Activated T-cell treated with anti-CD3 and anti-CD28 coated beads, Interleukin-2, amount 50 U/mL, for 72 hours (primary cell): Measurements from ENCODE around the gene PIGN. TPM values are rescaled to one million over a fixed set of nuclear protein-coding genes. Genes with fewer than 3 reads are reported as not detected.

Experiments used
- ATAC-seq, 2 donors: fragments of 150-1000 bp; cut with Tn5 transposase; replicated peaks in 1 of 2; 2 replicates each; pipeline ENCODE4 v1.10.0; 2021; ENCODE audit warnings: moderate library complexity in 2 of 2, mild to moderate bottlenecking in 1 of 2
- DNase-seq, 2 donors: peaks; one replicate each; pipeline ENCODE4 v3.0.0; 2021 to 2022; ENCODE audit warnings: mixed read lengths in 1 of 2
- H3K27ac Mint-ChIP-seq: one replicate; pipeline ENCODE4 v1.8.0; 2022; ENCODE audit warnings: mild to moderate bottlenecking, moderate library complexity, mixed read lengths
- H3K27me3 Mint-ChIP-seq: one replicate; pipeline ENCODE4 v1.8.0; 2022; ENCODE audit warnings: low read depth, mixed read lengths
- H3K36me3 Mint-ChIP-seq, 2 donors: one replicate each; pipeline ENCODE4 v1.8.0; 2022; ENCODE audit warnings: mixed read lengths in 2 of 2, mild to moderate bottlenecking in 1 of 2; ENCODE audit not compliant: insufficient read depth in 2 of 2
- H3K4me1 Mint-ChIP-seq: one replicate; pipeline ENCODE4 v1.8.0; 2022; ENCODE audit warnings: low read depth, mixed read lengths
- H3K4me3 Mint-ChIP-seq, 2 donors: one replicate each; pipeline ENCODE4 v1.8.0; 2022; ENCODE audit warnings: mild to moderate bottlenecking in 2 of 2, mixed read lengths in 2 of 2, moderate library complexity in 2 of 2
- H3K9me3 Mint-ChIP-seq, 2 donors: one replicate each; pipeline ENCODE4 v1.8.0; 2022; ENCODE audit warnings: mixed read lengths in 2 of 2
- total RNA-seq, 2 donors: library from RNA; stranded (reverse); gene quantifications; one replicate each; pipeline ENCODE4 v1.2.3, GENCODE V29; 2022

The PIGN gene
- total RNA-seq, 2 donors from 2014 or later: 28.2 to 31.4 TPM

- H3K27me3 Mint-ChIP-seq: no peaks in the 10 kb centered on the region
- H3K4me3 Mint-ChIP-seq: no peak overlapping the region
- DNase-seq (no peak), ATAC-seq (no peak)
- H3K36me3 Mint-ChIP-seq: peaks cover 1% of the 10 kb centered on the region in 2 donors
- H3K27ac Mint-ChIP-seq: no peak overlapping the region
- H3K9me3 Mint-ChIP-seq: no peaks in the 10 kb centered on the region
- peaks cover 40% of the 10 kb centered on the region for H3K4me1 Mint-ChIP-seq
Measured at GRCh38 chr18:62199629-62200028, 12.8 kb upstream of the PIGN start.

GRCh38 chr18:62198259-62198658, 11.4 kb upstream of the PIGN start:
- peak; percentile 68 to 80 for ATAC-seq
- no peaks in the 10 kb centered on the region for H3K27me3 Mint-ChIP-seq
- H3K4me3 Mint-ChIP-seq: peak overlapping the region in 1 of 2 donors; percentile 11
- peaks cover 1% of the 10 kb centered on the region in 2 donors for H3K36me3 Mint-ChIP-seq
- H3K4me1 Mint-ChIP-seq: peaks cover 49% of the 10 kb centered on the region
- no peaks in the 10 kb centered on the region for H3K9me3 Mint-ChIP-seq
- no peak for DNase-seq
- H3K27ac Mint-ChIP-seq: no peak overlapping the region

GRCh38 chr18:62196980-62197379, 10.1 kb upstream of the PIGN start:
- DNase-seq: no peak
- peaks cover 62% of the 10 kb centered on the region for H3K4me1 Mint-ChIP-seq
- H3K36me3 Mint-ChIP-seq: peaks cover 0 to 3% of the 10 kb centered on the region in 2 donors
- peaks cover 0 to 2% of the 10 kb centered on the region in 2 donors for H3K9me3 Mint-ChIP-seq
- no peak overlapping the region for H3K4me3 Mint-ChIP-seq
- ATAC-seq: no peak
- no peaks in the 10 kb centered on the region for H3K27me3 Mint-ChIP-seq
- no peak overlapping the region for H3K27ac Mint-ChIP-seq

GRCh38 chr18:62196079-62196478, 9.2 kb upstream of the PIGN start:
- Mint-ChIP-seq H3K9me3 (peaks cover 0 to 2% of the 10 kb centered on the region in 2 donors), H3K27me3 (no peaks in the 10 kb centered on the region), H3K4me3 (no peak overlapping the region), H3K36me3 (peaks cover 0 to 6% of the 10 kb centered on the region in 2 donors), H3K27ac (peak overlapping the region; percentile 19), H3K4me1 (peaks cover 71% of the 10 kb centered on the region)
- DNase-seq: no peak
- ATAC-seq: no peak

GRCh38 chr18:62189208-62189607, 2.4 kb upstream of the PIGN start:
- Mint-ChIP-seq H3K27ac (peak overlapping the region; percentile 67), H3K36me3 (peaks cover 5 to 13% of the 10 kb centered on the region in 2 donors), H3K9me3 (peaks cover 0 to 2% of the 10 kb centered on the region in 2 donors), H3K27me3 (no peaks in the 10 kb centered on the region), H3K4me3 (peak overlapping the region; percentile 99), H3K4me1 (peaks cover 80% of the 10 kb centered on the region)
- DNase-seq: no peak
- no peak for ATAC-seq

GRCh38 chr18:62187543-62188510, 971 bp upstream of the PIGN start:
- DNase-seq: peak; percentile 20 to 37
- Mint-ChIP-seq H3K9me3 (peaks cover 0 to 2% of the 10 kb centered on the region in 2 donors), H3K36me3 (peaks cover 5 to 13% of the 10 kb centered on the region in 2 donors), H3K27me3 (no peaks in the 10 kb centered on the region), H3K4me1 (peaks cover 70% of the 10 kb centered on the region), H3K4me3 (peak overlapping the region; percentile 99), H3K27ac (peak overlapping the region; percentile 97)
- ATAC-seq: no peak

- Mint-ChIP-seq H3K9me3 (no peaks in the 10 kb centered on the region), H3K27me3 (no peaks in the 10 kb centered on the region), H3K27ac (peak overlapping the region; percentile 97), H3K36me3 (peaks cover 5 to 9% of the 10 kb centered on the region in 2 donors), H3K4me3 (peak overlapping the region; percentile 99), H3K4me1 (peaks cover 57% of the 10 kb centered on the region)
- ATAC-seq: peak in 1 of 2 donors; percentile 1
- DNase-seq: no peak
Measured at GRCh38 chr18:62186499-62186773, 420 bp downstream of the PIGN start.

- DNase-seq (peak; percentile 51 to 58), ATAC-seq (no peak)
- no peak overlapping the region for H3K4me3 Mint-ChIP-seq
- peaks cover 5 to 6% of the 10 kb centered on the region in 2 donors for H3K36me3 Mint-ChIP-seq
- H3K4me1 Mint-ChIP-seq: peaks cover 30% of the 10 kb centered on the region
- H3K9me3 Mint-ChIP-seq: no peaks in the 10 kb centered on the region
- H3K27me3 Mint-ChIP-seq: no peaks in the 10 kb centered on the region
- H3K27ac Mint-ChIP-seq: no peak overlapping the region
Measured at GRCh38 chr18:62183578-62184195, 3.2 kb downstream of the PIGN start.

- Mint-ChIP-seq H3K36me3 (peaks cover 2% of the 10 kb centered on the region in 2 donors), H3K9me3 (no peaks in the 10 kb centered on the region), H3K27me3 (no peaks in the 10 kb centered on the region), H3K4me1 (peaks cover 28% of the 10 kb centered on the region), H3K4me3 (no peak overlapping the region), H3K27ac (peak overlapping the region; percentile 5)
- ATAC-seq: no peak
- DNase-seq: no peak
Measured at GRCh38 chr18:62182220-62182619, 4.6 kb downstream of the PIGN start.

GRCh38 chr18:62179213-62179612, 7.6 kb downstream of the PIGN start:
- Mint-ChIP-seq H3K9me3 (no peaks in the 10 kb centered on the region), H3K27ac (no peak overlapping the region), H3K36me3 (peaks cover 0 to under 1% of the 10 kb centered on the region in 2 donors), H3K4me3 (no peak overlapping the region), H3K27me3 (no peaks in the 10 kb centered on the region), H3K4me1 (peaks cover 4% of the 10 kb centered on the region)
- no peak for DNase-seq
- no peak for ATAC-seq

GRCh38 chr18:62177271-62177670, 9.6 kb downstream of the PIGN start:
- Mint-ChIP-seq H3K27ac (no peak overlapping the region), H3K36me3 (peaks cover 0 to 2% of the 10 kb centered on the region in 2 donors), H3K27me3 (no peaks in the 10 kb centered on the region), H3K4me3 (no peak overlapping the region), H3K9me3 (no peaks in the 10 kb centered on the region), H3K4me1 (no peaks in the 10 kb centered on the region)
- ATAC-seq: no peak
- DNase-seq: no peak

- H3K36me3 Mint-ChIP-seq: peaks cover 0 to 2% of the 10 kb centered on the region in 2 donors
- DNase-seq: no peak
- H3K9me3 Mint-ChIP-seq: no peaks in the 10 kb centered on the region
- H3K4me3 Mint-ChIP-seq: no peak overlapping the region
- no peaks in the 10 kb centered on the region for H3K27me3 Mint-ChIP-seq
- H3K27ac Mint-ChIP-seq: no peak overlapping the region
- H3K4me1 Mint-ChIP-seq: no peaks in the 10 kb centered on the region
- peak in 1 of 2 donors; percentile 38 for ATAC-seq
Measured at GRCh38 chr18:62175521-62175920, 11.3 kb downstream of the PIGN start.

GRCh38 chr18:62172298-62172697, 14.6 kb downstream of the PIGN start:
- H3K4me1 Mint-ChIP-seq: no peaks in the 10 kb centered on the region
- H3K27me3 Mint-ChIP-seq: no peaks in the 10 kb centered on the region
- H3K4me3 Mint-ChIP-seq: no peak overlapping the region
- H3K9me3 Mint-ChIP-seq: no peaks in the 10 kb centered on the region
- ATAC-seq: no peak
- no peak for DNase-seq
- peaks cover 0 to 4% of the 10 kb centered on the region in 2 donors for H3K36me3 Mint-ChIP-seq
- no peak overlapping the region for H3K27ac Mint-ChIP-seq
